Measurements from ENCODE around the gene STAP2.

DNA sequence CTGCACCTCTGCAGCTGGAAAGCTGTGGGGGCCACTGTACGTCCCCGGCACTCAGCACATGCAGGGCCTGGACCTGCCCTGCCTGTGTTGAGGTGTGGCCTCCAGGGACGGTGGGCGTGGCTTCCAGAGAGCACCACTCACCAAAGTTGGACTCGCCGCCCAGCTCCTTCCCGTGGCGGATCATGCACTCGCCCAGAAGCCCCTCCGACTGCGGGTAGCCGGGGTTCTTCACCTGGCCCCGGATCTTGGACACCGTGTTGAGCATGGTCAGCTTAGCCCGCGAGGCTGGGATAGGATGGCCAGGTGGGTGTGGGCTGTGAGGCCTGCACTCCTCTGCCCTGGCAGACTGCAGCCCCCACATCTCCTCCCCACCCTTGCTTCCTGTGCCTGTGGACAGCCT, 26.7 kb upstream of the STAP2 start:
- no peak for TF ChIP-seq SUZ12 (IDR thresholded peaks at IDR 0.05)
- no peak for TF ChIP-seq LEF1 (IDR thresholded peaks at IDR 0.05; ENCODE audit: borderline replicate concordance)
- no peak for TF ChIP-seq CTBP1 (IDR thresholded peaks at IDR 0.05; ENCODE audit: borderline replicate concordance)
- TF ChIP-seq BHLHE40 (IDR thresholded peaks at IDR 0.05; ENCODE audit: borderline replicate concordance): no peak

Measured in HEK293T (cell line).